SU-DHL-6 (cell line): ENCODE measurements around the gene HOXD3.
A peak's percentile ranks its signal among the peaks of the same experiment; 100 is the strongest.

Source experiments
- H2AFZ ChIP-seq: fragments of 200-600 bp; sonication (generic); 2 replicates; pipeline ENCODE4 v1.6.1; 2014; ENCODE audit warnings: low read depth, mild to moderate bottlenecking, moderate library complexity, mixed read lengths, antibody characterized with exemption, low read length; ENCODE audit not compliant: severe bottlenecking
- H3F3A ChIP-seq: fragments of 200-600 bp; shearing (Covaris generic); 2 replicates; pipeline ENCODE4 v1.6.0; 2016; ENCODE audit warnings: antibody characterized with exemption, mild to moderate bottlenecking; ENCODE audit not compliant: insufficient read depth
- H3K27ac ChIP-seq: fragments of 200-600 bp; sonication (generic); 2 replicates; pipeline ENCODE4 v1.5.1; 2016; ENCODE audit warnings: low read depth, mild to moderate bottlenecking, low read length, moderate library complexity, mixed read lengths
- H3K27me3 ChIP-seq: fragments of 200-600 bp; sonication (generic), shearing (Covaris generic); 2 replicates; pipeline ENCODE4 v1.6.0; 2014; ENCODE audit warnings: mild to moderate bottlenecking, low read length
- H3K36me3 ChIP-seq: fragments of 200-600 bp; sonication (generic); 2 replicates; pipeline ENCODE4 v1.6.1; 2014; ENCODE audit warnings: mild to moderate bottlenecking, low read length, mixed read lengths
- H3K4me2 ChIP-seq: fragments of 300-600, 200-600 bp; shearing (Covaris generic), sonication (generic); 2 replicates; pipeline ENCODE4 v1.6.0; 2014; ENCODE audit warnings: low read length, low read depth, mild to moderate bottlenecking; ENCODE audit not compliant: poor library complexity, severe bottlenecking
- H3K4me3 ChIP-seq: fragments of 200-600 bp; sonication (generic); 2 replicates; pipeline ENCODE4 v1.5.1; 2014; ENCODE audit warnings: antibody characterized with exemption, low read length, mild to moderate bottlenecking, mixed read lengths; ENCODE audit not compliant: insufficient read depth, poor library complexity, severe bottlenecking
- H3K79me2 ChIP-seq: fragments of 200-600 bp; sonication (generic); 2 replicates; pipeline ENCODE4 v1.6.1; 2014; ENCODE audit warnings: mild to moderate bottlenecking, low read length, moderate library complexity; ENCODE audit not compliant: insufficient read depth
- H3K9ac ChIP-seq: fragments of 200-600 bp; sonication (generic); 2 replicates; pipeline ENCODE4 v1.7.0; 2014; ENCODE audit warnings: mild to moderate bottlenecking, low read length
- H3K9me2 ChIP-seq: fragments of 200-600 bp; sonication (generic); replicated peaks from 2 replicates; pipeline ENCODE4 v1.6.1; 2014; ENCODE audit warnings: low read length; ENCODE audit not compliant: insufficient read depth
- H3K9me3 ChIP-seq: fragments of 200-600 bp; sonication (generic); 2 replicates; pipeline ENCODE4 v1.6.1; 2014; ENCODE audit warnings: low read length, mixed read lengths; ENCODE audit not compliant: insufficient read depth
- H4K20me1 ChIP-seq: fragments of 200-600 bp; sonication (generic); 2 replicates; pipeline ENCODE4 v1.6.1; 2014; ENCODE audit warnings: low read depth, mild to moderate bottlenecking, antibody characterized with exemption, low read length, moderate library complexity, mixed read lengths
- CTCF ChIP-seq: fragments of 200-600 bp; sonication (generic); IDR thresholded peaks from one replicate; pipeline ENCODE4 v1.5.1; 2017; ENCODE audit warnings: antibody characterized with exemption, mild to moderate bottlenecking, low read length, moderate library complexity; ENCODE audit not compliant: insufficient read depth, poor library complexity, severe bottlenecking
- EZH2phosphoT487 ChIP-seq: fragments of 200-600 bp; sonication (generic), shearing (Covaris generic); conservative IDR thresholded peaks from 2 replicates; pipeline ENCODE4 v1.6.1; 2018; ENCODE audit warnings: mild to moderate bottlenecking, antibody characterized with exemption, low read length, moderate library complexity, mixed read lengths

The HOXD3 gene

DNA sequence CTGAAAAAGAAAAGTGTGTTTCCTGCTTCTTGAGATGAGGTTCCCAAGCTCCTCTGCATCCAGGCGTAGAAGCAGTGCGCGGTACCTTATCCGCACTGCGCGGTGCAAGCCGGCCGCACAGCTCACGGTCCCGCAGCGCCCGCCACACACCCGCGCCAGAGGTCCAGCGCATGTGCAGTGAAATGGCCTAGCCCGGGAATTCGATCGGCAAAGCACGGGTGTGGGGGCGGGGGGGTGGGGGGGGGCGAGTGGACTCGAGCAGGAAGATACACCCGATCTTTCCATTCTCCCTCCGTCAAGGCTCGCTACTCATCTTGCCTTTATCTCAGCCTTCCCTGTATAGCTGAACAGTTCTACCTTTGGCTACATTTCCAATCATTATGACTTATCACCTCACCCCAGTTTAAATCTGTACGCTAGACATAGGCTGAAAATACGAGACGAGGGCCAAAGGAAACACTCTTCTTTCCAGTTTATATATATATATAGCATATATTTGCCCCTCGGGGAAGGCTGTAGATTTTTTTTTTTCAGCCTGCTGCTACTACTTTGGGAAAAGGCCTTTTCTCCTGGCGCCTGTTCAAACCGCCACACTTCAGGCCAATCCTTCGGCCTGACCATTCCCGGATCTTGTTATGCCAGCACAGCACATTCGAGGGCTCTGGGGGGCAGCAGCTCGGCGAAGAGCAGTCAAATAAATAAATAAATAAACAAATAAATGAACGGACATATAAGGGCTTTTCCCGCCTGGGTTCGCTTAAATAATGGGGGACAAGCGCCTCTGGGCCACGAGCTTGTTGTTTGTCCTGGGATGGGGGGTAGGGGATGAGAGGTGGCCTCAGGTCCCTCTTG is 17.2 kb upstream of the HOXD3 start:
- no peaks in the 10 kb centered on the region for H3K36me3 ChIP-seq
- H3K9me3 ChIP-seq = no peaks in the 10 kb centered on the region
- TF ChIP-seq EZH2phosphoT487 (no peak), CTCF (no peak)
- H3K27me3 ChIP-seq = no peaks in the 10 kb centered on the region
- no peak overlapping the region for H3K27ac ChIP-seq
- H3K79me2 ChIP-seq = no peaks in the 10 kb centered on the region
- no peak overlapping the region for H3K4me2 ChIP-seq
- H3K9ac ChIP-seq = no peak overlapping the region
- no peak overlapping the region for H2AFZ ChIP-seq
- H4K20me1 ChIP-seq = no peaks in the 10 kb centered on the region
- no peak overlapping the region for H3K4me3 ChIP-seq
- no peaks in the 10 kb centered on the region for H3F3A ChIP-seq
- no peaks in the 10 kb centered on the region for H3K9me2 ChIP-seq

DNA sequence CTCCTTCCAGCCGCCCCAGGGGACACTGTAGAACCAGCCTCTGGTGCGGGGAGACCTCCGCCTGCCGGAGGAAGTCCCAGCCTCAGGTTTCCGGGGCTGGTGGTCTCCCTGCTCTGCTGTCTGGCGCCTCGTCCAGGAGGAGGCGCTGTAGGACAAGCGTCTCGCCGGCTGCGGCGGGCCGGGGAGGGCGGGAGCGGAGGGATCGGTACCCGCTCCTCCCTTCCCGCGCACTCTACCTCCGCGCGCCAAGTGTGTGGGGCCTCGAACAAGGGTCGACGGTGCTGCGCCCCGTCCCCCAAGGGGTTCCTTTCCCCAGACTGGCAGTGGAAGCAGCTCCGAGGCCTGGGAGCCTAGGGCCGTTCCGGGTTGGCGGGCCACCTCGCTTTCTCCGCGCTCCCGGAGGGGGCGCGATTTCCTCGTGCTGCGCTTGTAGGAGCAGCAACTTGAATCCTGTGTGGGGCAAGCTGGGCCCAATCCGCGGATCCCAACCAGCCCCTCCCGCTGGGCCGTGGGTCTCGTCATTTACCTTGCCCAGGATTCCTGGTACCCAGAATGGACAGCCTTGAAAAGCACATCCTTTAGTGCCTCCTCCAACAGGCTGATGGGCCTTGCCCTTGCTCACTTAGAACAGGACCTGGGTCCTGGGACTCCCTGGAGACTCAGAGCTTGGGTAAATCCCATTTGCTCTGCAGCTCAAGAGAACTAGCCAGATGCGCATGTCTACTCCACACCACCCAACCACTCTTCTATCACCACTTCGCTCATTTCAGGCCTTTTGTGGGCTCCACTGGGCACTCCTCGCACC is 16.4 kb upstream of the HOXD3 start:
- Histone ChIP-seq H3K4me2 (no peak overlapping the region), H3K4me3 (no peak overlapping the region), H2AFZ (no peak overlapping the region), H3K27me3 (no peaks in the 10 kb centered on the region), H3K9me3 (no peaks in the 10 kb centered on the region), H3K9ac (no peak overlapping the region), H3F3A (no peaks in the 10 kb centered on the region), H3K79me2 (no peaks in the 10 kb centered on the region), H4K20me1 (no peaks in the 10 kb centered on the region), H3K27ac (no peak overlapping the region), H3K9me2 (no peaks in the 10 kb centered on the region), H3K36me3 (no peaks in the 10 kb centered on the region)
- TF ChIP-seq CTCF = peak; percentile 39
- no peak for TF ChIP-seq EZH2phosphoT487

DNA sequence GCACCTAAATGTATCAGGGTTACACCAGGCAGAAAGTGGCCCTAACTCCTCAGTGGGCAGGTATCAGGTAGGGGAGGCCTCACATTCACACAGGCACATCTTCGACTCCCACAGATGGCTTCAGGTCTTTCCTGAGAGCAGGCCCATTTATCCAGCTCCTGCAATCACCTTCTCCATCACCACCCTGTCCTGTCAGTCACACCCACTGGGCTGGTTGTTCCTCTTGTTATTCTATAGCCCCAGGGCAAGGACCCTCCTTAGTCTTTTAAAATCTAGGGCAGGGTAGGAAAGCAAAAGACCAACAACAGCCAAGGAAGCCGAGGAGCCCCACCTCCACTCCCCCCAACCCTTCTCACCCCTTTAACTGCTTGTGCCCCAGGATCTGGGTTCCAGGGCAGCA is 14.8 kb upstream of the HOXD3 start:
- no peak overlapping the region for H3K27ac ChIP-seq
- no peaks in the 10 kb centered on the region for H3K27me3 ChIP-seq
- no peaks in the 10 kb centered on the region for H3K9me2 ChIP-seq
- H3K4me3 ChIP-seq = no peak overlapping the region
- TF ChIP-seq CTCF = no peak
- no peak for TF ChIP-seq EZH2phosphoT487
- no peaks in the 10 kb centered on the region for H4K20me1 ChIP-seq
- no peak overlapping the region for H2AFZ ChIP-seq
- no peaks in the 10 kb centered on the region for H3K9me3 ChIP-seq
- no peak overlapping the region for H3K4me2 ChIP-seq
- no peak overlapping the region for H3K9ac ChIP-seq
- H3F3A ChIP-seq = no peaks in the 10 kb centered on the region
- no peaks in the 10 kb centered on the region for H3K79me2 ChIP-seq
- no peaks in the 10 kb centered on the region for H3K36me3 ChIP-seq
